Neural cell (in vitro differentiated cells): Measurements from ENCODE around the gene DLG2.

ENCODE experiments used
- CTCF ChIP-seq: fragments of 450-650 bp; IDR thresholded peaks from 2 replicates; pipeline ENCODE4 v1.5.1; 2014; ENCODE audit warnings: antibody characterized with exemption, mild to moderate bottlenecking, moderate library complexity; ENCODE audit not compliant: poor library complexity, severe bottlenecking
- EZH2 ChIP-seq: fragments of 200-600, 300-800 bp; shearing (Covaris generic), sonication (generic); IDR thresholded peaks from 2 replicates; pipeline ENCODE4 v1.6.1; 2014; ENCODE audit warnings: antibody characterized with exemption, low read length, borderline replicate concordance, mild to moderate bottlenecking; ENCODE audit not compliant: insufficient read depth, poor library complexity, severe bottlenecking
- TAF1 ChIP-seq: IDR thresholded peaks from 2 replicates; pipeline ENCODE4 v1.6.1; 2012; ENCODE audit warnings: low read depth

GRCh38 chr11:85236211-85236610 is 390.9 kb downstream of the DLG2 start:
- TF ChIP-seq TAF1: no peak
- TF ChIP-seq CTCF: no peak
- no peak for TF ChIP-seq EZH2
